ENCODE results near the gene RFX7.
"Not testable (repeated sequence)": the region's sequence is repeated elsewhere in the genome, so short reads cannot be mapped to it uniquely, and the experiment has no call there.

The RFX7 gene

GRCh38 chr15:56202701-56203100, 41.0 kb downstream of the RFX7 start:
- DNase-seq = no peak

DNA sequence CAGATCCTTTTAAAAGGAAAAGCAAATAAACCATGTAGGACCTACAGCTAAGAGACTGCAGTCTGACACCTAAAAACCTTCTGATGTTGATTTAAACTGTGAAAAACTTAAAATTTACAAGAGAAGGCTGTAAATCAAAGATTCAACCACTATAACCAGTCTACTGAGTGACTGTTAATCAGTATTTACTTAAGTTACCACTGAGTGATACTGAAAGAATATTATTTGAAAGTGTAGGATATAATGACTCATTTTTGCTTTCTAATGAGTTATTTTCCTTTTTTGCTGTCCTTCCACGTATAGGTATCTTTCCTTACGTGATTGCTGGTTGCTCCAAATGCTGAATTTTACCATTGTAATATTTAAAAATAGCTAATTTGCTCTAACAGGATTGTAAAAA, 44.6 kb downstream of the RFX7 start:
- DNase-seq = no peak

- DNase-seq = no peak
Observed at GRCh38 chr15:56194035-56194434, 49.6 kb downstream of the RFX7 start.

GRCh38 chr15:56192659-56193442, 50.8 kb downstream of the RFX7 start:
- no peak for DNase-seq

DNA sequence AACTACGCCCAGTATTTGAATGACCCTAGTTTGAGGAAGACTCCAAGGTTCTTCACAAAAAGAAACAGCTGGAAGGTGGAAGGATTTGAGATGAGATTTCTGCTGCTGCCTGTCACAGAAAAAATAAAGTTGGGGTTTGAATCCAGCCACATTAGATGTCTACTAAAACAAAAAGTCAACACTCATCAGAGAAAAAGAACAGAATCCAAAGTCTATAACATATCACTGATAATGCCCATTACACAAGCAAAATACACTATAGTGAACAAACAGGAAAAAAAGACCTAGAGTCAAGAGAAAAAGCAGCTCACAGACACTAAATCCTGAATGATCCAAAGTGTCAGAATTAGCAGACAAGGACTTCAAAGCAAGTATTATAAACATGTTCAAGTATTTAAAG, 56.0 kb downstream of the RFX7 start:
- DNase-seq = no peak

- DNase-seq = no peak
Observed at GRCh38 chr15:56185980-56186379, 57.7 kb downstream of the RFX7 start.

GRCh38 chr15:56184516-56184915, 59.2 kb downstream of the RFX7 start:
- DNase-seq = no peak

- DNase-seq = no peak
Observed at GRCh38 chr15:56180851-56181250, 62.8 kb downstream of the RFX7 start.

GRCh38 chr15:56176996-56177395, 66.7 kb downstream of the RFX7 start:
- no peak for DNase-seq

DNA sequence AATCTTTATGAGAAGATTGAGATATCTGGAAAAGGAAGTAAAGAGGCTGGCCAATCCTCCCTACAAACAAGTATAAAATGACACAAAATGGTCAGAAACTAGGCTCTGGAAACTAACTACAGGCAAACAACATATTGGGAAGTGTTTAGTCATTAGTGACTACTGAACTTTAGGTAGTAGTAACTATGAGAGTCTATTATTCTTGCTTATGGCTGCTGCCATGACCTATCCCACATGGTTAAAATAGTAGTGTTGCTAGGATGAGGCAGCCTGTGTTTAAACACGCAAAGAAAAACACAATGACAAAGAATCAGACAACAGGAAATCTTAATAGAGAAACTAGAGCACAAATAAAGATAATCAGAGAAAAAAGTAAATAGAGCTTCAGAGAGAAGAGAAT, 67.9 kb downstream of the RFX7 start:
- DNase-seq = no peak

GRCh38 chr15:56174649-56175048, 69.0 kb downstream of the RFX7 start:
- DNase-seq = no peak

DNA sequence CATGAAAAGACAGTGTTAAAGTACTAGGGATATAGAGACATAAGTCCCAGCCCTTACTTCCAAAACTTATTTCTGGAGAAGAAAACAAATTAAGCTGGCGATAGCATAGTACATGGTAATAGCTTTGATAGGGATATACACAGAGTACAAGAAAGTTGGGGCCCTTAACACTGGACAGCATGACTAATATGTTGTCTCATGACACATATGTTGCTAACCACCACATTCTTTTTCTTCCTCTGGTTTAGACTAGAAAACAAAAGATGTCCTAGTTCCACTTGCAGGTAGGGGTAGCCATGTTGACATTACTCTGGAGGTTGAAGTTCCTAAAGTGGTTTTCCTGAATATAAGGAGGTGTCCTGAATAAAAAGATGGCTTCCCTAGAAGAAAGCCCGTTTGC, 75.3 kb downstream of the RFX7 start:
- no peak for DNase-seq

DNA sequence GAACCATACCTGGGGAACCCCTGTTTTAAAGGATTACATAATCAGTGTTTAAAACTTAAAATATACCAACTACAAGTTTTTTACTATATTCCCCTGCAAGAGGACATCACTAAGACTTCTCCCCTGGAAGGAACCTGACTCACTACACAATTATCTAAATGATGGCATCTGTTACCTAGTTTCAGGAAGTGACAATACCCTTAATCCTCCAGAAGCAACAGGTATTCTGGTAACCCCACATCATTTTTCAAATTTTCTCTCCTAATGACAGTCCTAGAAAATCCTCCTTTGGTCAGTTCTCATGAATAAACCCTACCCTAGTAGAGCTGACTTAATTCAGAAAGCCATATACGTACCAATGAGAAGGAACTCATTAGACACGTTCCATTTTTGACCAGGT, 78.4 kb downstream of the RFX7 start:
- DNase-seq = no peak

- DNase-seq = no peak
Observed at GRCh38 chr15:56160966-56161365, 82.7 kb downstream of the RFX7 start.

GRCh38 chr15:56156877-56157276, 86.8 kb downstream of the RFX7 start:
- no peak for DNase-seq

- DNase-seq = not testable (repeated sequence)
Observed at GRCh38 chr15:56155278-56155677, 88.4 kb downstream of the RFX7 start.

DNA sequence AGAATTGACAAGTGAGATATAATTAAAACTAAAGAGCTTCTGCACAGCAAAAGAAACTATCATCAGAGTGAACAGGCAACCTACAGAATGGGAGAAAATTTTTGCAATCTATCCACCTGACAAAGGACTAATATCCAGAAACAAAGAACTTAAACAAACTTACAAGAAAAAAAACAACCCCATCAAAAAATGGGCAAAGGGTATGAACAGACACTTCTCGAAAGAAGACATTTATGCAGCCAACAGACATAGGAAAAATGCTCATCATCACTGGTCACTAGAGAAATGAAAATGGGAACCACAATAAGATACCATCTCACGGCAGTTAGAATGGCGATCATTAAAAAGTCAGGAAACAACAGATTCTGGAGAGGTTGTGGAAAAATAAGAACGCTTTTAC, 88.9 kb downstream of the RFX7 start:
- not testable (repeated sequence) for DNase-seq

GRCh38 chr15:56150204-56150603, 93.5 kb downstream of the RFX7 start:
- no peak for DNase-seq

GRCh38 chr15:56148064-56148463, 95.6 kb downstream of the RFX7 start:
- DNase-seq = no peak

- DNase-seq = no peak
Observed at GRCh38 chr15:56146756-56147155, 96.9 kb downstream of the RFX7 start.

- DNase-seq = no peak
Observed at GRCh38 chr15:56128081-56128480, 115.6 kb downstream of the RFX7 start.

DNA sequence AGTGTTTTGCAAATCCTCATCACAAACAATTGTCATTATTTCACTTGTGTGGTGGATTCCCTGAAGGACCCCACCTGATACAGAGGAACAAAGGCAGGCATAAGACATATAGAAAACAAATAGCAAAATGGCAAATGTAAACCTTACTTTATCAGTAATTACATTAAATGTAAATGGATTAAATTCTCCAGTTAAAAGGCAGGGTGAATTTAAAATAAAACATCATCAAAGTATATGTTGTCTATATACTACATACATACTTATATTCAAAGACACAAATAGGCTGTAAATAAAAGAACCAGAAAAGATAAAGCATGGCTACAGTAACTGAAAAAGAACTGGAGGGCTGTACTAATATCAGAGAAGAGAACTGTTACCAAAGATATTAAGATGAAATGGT, 117.3 kb downstream of the RFX7 start:
- no peak for DNase-seq

- no peak for DNase-seq
Observed at GRCh38 chr15:56124391-56124790, 119.3 kb downstream of the RFX7 start.

DNA sequence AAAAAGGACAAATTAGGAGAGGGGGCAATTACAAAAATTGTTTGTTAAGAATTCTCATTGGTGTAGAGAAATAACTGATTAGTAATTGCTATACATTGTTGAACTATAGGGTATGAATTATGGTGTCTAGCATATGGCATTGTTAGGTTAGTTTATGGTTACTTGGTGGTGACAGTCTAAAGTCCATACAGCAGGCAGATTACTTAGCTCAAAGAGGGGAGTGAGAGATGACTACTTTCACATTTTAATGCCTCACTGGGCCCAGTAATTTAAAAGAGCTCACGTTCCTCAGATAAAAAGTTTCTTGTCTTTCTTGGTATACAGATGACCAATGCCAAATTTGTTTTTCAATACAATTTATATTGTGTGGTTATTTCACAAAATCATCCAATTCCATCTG, 137.8 kb downstream of the RFX7 start:
- DNase-seq = no peak

GRCh38 chr15:56102441-56102840, 141.2 kb downstream of the RFX7 start:
- no peak for DNase-seq

Measured in NCI-H2107 (cell line).